A673 (cell line): ENCODE results near the gene PIERCE2.

Experiments
- EZH2 ChIP-seq: fragments of 200-600 bp; sonication (generic); IDR thresholded peaks from 2 replicates; pipeline ENCODE4 v1.6.1; 2017; ENCODE audit warnings: borderline replicate concordance, low read depth, mild to moderate bottlenecking, mixed read lengths, antibody characterized with exemption, low read length; ENCODE audit not compliant: poor library complexity, severe bottlenecking
- TF ChIP-seq, protein P1 (sequence below): fragments of 300-800, 200-600 bp; sonication (generic); conservative IDR thresholded peaks from 2 replicates; pipeline ENCODE4 v1.5.1; 2017; ENCODE audit warnings: low read depth, mild to moderate bottlenecking, antibody characterized with exemption, low read length, moderate library complexity, mixed read lengths

DNA sequence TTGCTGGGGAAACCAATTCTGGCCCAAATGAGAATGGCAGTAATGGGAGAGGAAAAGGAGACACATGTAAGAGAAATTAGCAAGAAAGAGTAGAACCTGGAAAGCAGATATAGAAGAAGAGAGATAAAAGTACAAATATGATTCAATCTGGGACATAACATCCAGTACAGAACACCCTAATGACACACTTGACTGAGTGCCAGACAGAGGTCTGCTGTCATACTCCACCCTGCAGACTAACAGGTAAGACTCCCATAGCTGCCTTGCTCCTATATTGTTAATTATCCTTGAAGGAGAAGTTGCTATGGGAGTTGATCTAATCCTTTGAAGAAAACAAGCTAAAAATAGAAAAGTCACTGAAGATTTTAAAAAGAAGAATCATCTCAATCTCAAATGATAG, 21.3 kb upstream of the PIERCE2 start:
- TF ChIP-seq, protein P1, sequence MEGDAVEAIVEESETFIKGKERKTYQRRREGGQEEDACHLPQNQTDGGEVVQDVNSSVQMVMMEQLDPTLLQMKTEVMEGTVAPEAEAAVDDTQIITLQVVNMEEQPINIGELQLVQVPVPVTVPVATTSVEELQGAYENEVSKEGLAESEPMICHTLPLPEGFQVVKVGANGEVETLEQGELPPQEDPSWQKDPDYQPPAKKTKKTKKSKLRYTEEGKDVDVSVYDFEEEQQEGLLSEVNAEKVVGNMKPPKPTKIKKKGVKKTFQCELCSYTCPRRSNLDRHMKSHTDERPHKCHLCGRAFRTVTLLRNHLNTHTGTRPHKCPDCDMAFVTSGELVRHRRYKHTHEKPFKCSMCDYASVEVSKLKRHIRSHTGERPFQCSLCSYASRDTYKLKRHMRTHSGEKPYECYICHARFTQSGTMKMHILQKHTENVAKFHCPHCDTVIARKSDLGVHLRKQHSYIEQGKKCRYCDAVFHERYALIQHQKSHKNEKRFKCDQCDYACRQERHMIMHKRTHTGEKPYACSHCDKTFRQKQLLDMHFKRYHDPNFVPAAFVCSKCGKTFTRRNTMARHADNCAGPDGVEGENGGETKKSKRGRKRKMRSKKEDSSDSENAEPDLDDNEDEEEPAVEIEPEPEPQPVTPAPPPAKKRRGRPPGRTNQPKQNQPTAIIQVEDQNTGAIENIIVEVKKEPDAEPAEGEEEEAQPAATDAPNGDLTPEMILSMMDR: no peak
- TF ChIP-seq EZH2: no peak
